IgD-negative memory B cell (primary cell): ENCODE data around the gene NPIPB13. TPM values are rescaled to one million over a fixed set of nuclear protein-coding genes. Genes with fewer than 3 reads are reported as not detected.
"Not testable (repeated sequence)": the region's sequence is repeated elsewhere in the genome, so short reads cannot be mapped to it uniquely, and the experiment has no call there.

Experiments used
- H3K27ac Mint-ChIP-seq, 3 donors: one replicate each; pipeline ENCODE4 v1.8.0; 2020 to 2022; ENCODE audit warnings: mild to moderate bottlenecking in 3 of 3, mixed read lengths in 3 of 3, moderate library complexity in 1 of 3
- H3K27me3 Mint-ChIP-seq: one replicate; pipeline ENCODE4 v1.8.0; 2021; ENCODE audit warnings: mixed read lengths
- H3K36me3 Mint-ChIP-seq: one replicate; pipeline ENCODE4 v1.8.0; 2020; ENCODE audit warnings: mild to moderate bottlenecking, mixed read lengths
- H3K4me1 Mint-ChIP-seq, 3 donors: one replicate each; pipeline ENCODE4 v1.8.0; 2020 to 2022; ENCODE audit warnings: mixed read lengths in 3 of 3, mild to moderate bottlenecking in 1 of 3
- H3K4me3 Mint-ChIP-seq, 4 donors: one replicate each; pipeline ENCODE4 v1.8.0; 2020 to 2022; ENCODE audit warnings: mild to moderate bottlenecking in 4 of 4, mixed read lengths in 4 of 4, moderate library complexity in 3 of 4
- H3K9me3 Mint-ChIP-seq, 3 donors: one replicate each; pipeline ENCODE4 v1.8.0; 2020 to 2021; ENCODE audit warnings: mixed read lengths in 3 of 3, mild to moderate bottlenecking in 1 of 3
- polyA plus RNA-seq: library from polyadenylated mRNA; unstranded; fragments of 300-500 nt; fragmentation: Illumina TruSeq; gene quantifications from one replicate; pipeline ENCODE4 v1.2.3, GENCODE V29; 2021

NPIPB13 gene
- polyA plus RNA-seq, result 1.3 TPM

- not testable (repeated sequence) for H3K27ac Mint-ChIP-seq, H3K36me3 Mint-ChIP-seq
Measured at GRCh38 chr16:30248379-30248778, at the start of gene NPIPB13. Gene NPIPB13, minus strand, starts transcription at chr16:30248479. Its CDS starts 2,906 bp downstream, at chr16:30245573.

GRCh38 chr16:30282357-30282756, 34.1 kb upstream of the NPIPB13 start:
- H3K4me1 Mint-ChIP-seq, H3K27me3 Mint-ChIP-seq, H3K4me3 Mint-ChIP-seq, H3K9me3 Mint-ChIP-seq, H3K36me3 Mint-ChIP-seq, H3K27ac Mint-ChIP-seq: not testable (repeated sequence)

More at GRCh38 chr16:30248379-30248778, at the start of gene NPIPB13:
- not testable (repeated sequence) for H3K27me3 Mint-ChIP-seq, H3K4me3 Mint-ChIP-seq, H3K4me1 Mint-ChIP-seq, H3K9me3 Mint-ChIP-seq

GRCh38 chr16:30278523-30278922, 30.2 kb upstream of the NPIPB13 start:
- H3K27ac Mint-ChIP-seq, H3K36me3 Mint-ChIP-seq, H3K4me1 Mint-ChIP-seq, H3K4me3 Mint-ChIP-seq, H3K27me3 Mint-ChIP-seq, H3K9me3 Mint-ChIP-seq: not testable (repeated sequence)

- H3K4me1 Mint-ChIP-seq, H3K27ac Mint-ChIP-seq, H3K4me3 Mint-ChIP-seq, H3K36me3 Mint-ChIP-seq, H3K27me3 Mint-ChIP-seq, H3K9me3 Mint-ChIP-seq: not testable (repeated sequence)
Measured at GRCh38 chr16:30217082-30217481, 31.2 kb downstream of the NPIPB13 start.

GRCh38 chr16:30211414-30211813, 36.9 kb downstream of the NPIPB13 start:
- H3K4me1 Mint-ChIP-seq, H3K36me3 Mint-ChIP-seq, H3K27ac Mint-ChIP-seq, H3K4me3 Mint-ChIP-seq, H3K9me3 Mint-ChIP-seq, H3K27me3 Mint-ChIP-seq: not testable (repeated sequence)

GRCh38 chr16:30209032-30209431, 39.2 kb downstream of the NPIPB13 start:
- H3K36me3 Mint-ChIP-seq, H3K27ac Mint-ChIP-seq, H3K4me3 Mint-ChIP-seq, H3K4me1 Mint-ChIP-seq, H3K27me3 Mint-ChIP-seq, H3K9me3 Mint-ChIP-seq: not testable (repeated sequence)

- Mint-ChIP-seq H3K27ac (peak overlapping the region in 1 of 3 donors; percentile 63), H3K4me3 (peak overlapping the region in 2 of 4 donors; percentile 33 to 77)
- not testable (repeated sequence) for H3K27me3 Mint-ChIP-seq, H3K9me3 Mint-ChIP-seq, H3K36me3 Mint-ChIP-seq, H3K4me1 Mint-ChIP-seq
Measured at GRCh38 chr16:30207063-30207704, 41.1 kb downstream of the NPIPB13 start.

- not testable (repeated sequence) for H3K27ac Mint-ChIP-seq, H3K27me3 Mint-ChIP-seq, H3K4me3 Mint-ChIP-seq, H3K4me1 Mint-ChIP-seq, H3K36me3 Mint-ChIP-seq, H3K9me3 Mint-ChIP-seq
Measured at GRCh38 chr16:30206252-30206651, 42.0 kb downstream of the NPIPB13 start.

- H3K4me1 Mint-ChIP-seq, H3K9me3 Mint-ChIP-seq, H3K27ac Mint-ChIP-seq, H3K27me3 Mint-ChIP-seq, H3K36me3 Mint-ChIP-seq, H3K4me3 Mint-ChIP-seq: not testable (repeated sequence)
Measured at GRCh38 chr16:30205541-30206236, 42.6 kb downstream of the NPIPB13 start.

GRCh38 chr16:30199608-30200343, 48.5 kb downstream of the NPIPB13 start:
- not testable (repeated sequence) for H3K27ac Mint-ChIP-seq, H3K4me1 Mint-ChIP-seq, H3K4me3 Mint-ChIP-seq, H3K36me3 Mint-ChIP-seq, H3K9me3 Mint-ChIP-seq, H3K27me3 Mint-ChIP-seq

GRCh38 chr16:30199049-30199448, 49.2 kb downstream of the NPIPB13 start, which contains the start of gene SULT1A3:
Gene SULT1A3, plus strand, starts transcription at chr16:30199255. Its CDS starts 1,474 bp downstream, at chr16:30200729.
- H3K27ac Mint-ChIP-seq, H3K4me3 Mint-ChIP-seq, H3K4me1 Mint-ChIP-seq, H3K9me3 Mint-ChIP-seq, H3K36me3 Mint-ChIP-seq, H3K27me3 Mint-ChIP-seq: not testable (repeated sequence)

Other genes with a start within 250 kb of the NPIPB13 start
- not detected for gene DOC2A, start 237.5 kb downstream of the NPIPB13 start, polyA plus RNA-seq
- not detected for gene C16orf92, start 225.3 kb downstream of the NPIPB13 start, polyA plus RNA-seq
- not detected for gene TLCD3B, start 217.2 kb downstream of the NPIPB13 start, polyA plus RNA-seq
- 884 TPM for gene ALDOA, start 182.7 kb downstream of the NPIPB13 start, polyA plus RNA-seq
- gene PPP4C, start 172.5 kb downstream of the NPIPB13 start, polyA plus RNA-seq, result 187 TPM
- not detected for gene TBX6, start 156.6 kb downstream of the NPIPB13 start, polyA plus RNA-seq
- gene YPEL3, start 152.3 kb downstream of the NPIPB13 start, polyA plus RNA-seq, result 362 TPM
- gene GDPD3, start 134.9 kb downstream of the NPIPB13 start, polyA plus RNA-seq, result not detected
- gene MAPK3, start 125.3 kb downstream of the NPIPB13 start, polyA plus RNA-seq, result 8.6 TPM
- 1,353 TPM for gene CORO1A, start 64.9 kb downstream of the NPIPB13 start, polyA plus RNA-seq
- gene BOLA2B, start 54.8 kb downstream of the NPIPB13 start, polyA plus RNA-seq, result 264 TPM
- 83.5 TPM for gene SLX1A, start 54.6 kb downstream of the NPIPB13 start, polyA plus RNA-seq
- gene SULT1A3, start 49.2 kb downstream of the NPIPB13 start, polyA plus RNA-seq, result 1.9 TPM
- gene CD2BP2, start 106.8 kb upstream of the NPIPB13 start, polyA plus RNA-seq, result 42.7 TPM
- 11.3 TPM for gene TBC1D10B, start 122.0 kb upstream of the NPIPB13 start, polyA plus RNA-seq
- 1.7 TPM for gene MYL11, start 126.3 kb upstream of the NPIPB13 start, polyA plus RNA-seq
- gene SEPTIN1, start 134.1 kb upstream of the NPIPB13 start, polyA plus RNA-seq, result 161 TPM
- 9.7 TPM for gene ZNF48, start 146.9 kb upstream of the NPIPB13 start, polyA plus RNA-seq
- 4.8 TPM for gene ZNF771, start 159.1 kb upstream of the NPIPB13 start, polyA plus RNA-seq
- gene DCTPP1, start 181.6 kb upstream of the NPIPB13 start, polyA plus RNA-seq, result 137 TPM
- gene SEPHS2, start 197.4 kb upstream of the NPIPB13 start, polyA plus RNA-seq, result 64.0 TPM
- gene ITGAL, start 224.3 kb upstream of the NPIPB13 start, polyA plus RNA-seq, result 51.9 TPM